HG02943 (cell line): ENCODE data around the gene NTRK3.
"Not testable (repeated sequence)": the region's sequence is repeated elsewhere in the genome, so short reads cannot be mapped to it uniquely, and the experiment has no call there.

Experiments
- ATAC-seq: cut with Tn5 transposase; IDR thresholded peaks from one replicate; pipeline ENCODE4 v1.9.1; 2021; ENCODE audit warnings: mild to moderate bottlenecking, low read depth, moderate library complexity; ENCODE audit not compliant: unreplicated experiment

NTRK3 gene

DNA sequence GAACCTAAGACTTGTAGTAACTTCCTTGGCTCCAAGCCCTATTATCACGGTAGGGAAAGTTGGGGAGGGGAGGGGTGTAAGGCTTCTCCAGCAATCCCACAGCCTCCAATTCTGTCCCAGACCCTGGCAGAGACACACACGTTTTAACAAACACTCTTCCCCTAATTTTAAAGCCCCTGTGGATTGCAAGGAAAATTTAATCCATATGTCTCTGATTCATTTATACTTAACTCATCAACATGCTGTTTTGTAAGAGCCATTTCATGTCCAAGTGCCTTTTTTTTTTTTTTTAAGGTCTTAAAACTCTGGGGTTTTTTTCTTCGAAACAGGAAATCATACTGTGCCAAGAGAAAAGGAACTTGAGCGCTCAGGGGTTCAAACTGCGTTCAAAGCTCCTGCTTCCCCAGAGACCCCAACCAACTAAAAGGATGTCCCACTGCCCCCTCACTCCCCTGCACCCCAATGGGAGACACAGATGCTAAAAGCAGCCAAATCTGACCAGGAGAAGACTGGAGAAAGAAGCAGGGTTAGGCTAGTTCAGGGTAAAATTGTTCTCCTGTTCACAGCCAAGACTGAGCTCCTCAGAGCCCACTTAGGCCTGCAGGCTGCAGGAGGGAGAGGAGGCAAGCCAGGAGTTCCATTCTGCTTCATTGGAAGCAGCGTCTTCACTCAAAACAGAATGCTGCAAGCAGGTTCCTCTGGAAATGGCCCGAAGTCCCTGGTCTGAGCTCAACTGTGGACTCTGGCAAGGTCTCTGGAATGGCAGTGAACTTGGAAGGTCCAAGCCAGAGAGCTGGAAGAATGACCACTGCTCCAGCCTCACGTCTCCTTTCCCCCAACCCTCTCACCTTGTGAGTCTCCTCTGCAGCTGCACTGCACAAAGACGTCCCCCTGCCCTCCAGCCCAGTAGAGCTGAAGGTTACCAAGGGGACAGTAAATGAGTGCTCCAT, 172.5 kb downstream of the NTRK3 start:
- no peak for ATAC-seq

DNA sequence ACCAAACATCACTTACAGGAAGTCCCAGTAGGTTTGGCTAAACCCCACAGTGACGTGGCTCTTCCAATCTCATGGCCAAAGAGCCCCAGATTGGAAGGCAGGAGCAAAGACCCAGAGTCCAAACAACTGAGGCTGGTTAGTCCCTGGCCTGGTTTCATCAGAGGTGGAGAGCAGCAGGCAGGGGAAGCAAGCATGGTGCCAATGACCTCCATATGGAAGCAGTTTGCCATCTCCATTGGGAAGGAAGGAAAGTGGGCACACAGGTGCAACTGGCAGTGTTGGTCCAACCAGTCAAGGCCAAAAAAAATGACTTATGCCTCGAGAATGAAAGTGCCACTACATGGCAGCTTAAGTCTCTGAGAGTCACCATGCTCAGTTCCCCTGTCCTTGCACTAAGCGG, 175.9 kb downstream of the NTRK3 start:
- ATAC-seq = no peak

DNA sequence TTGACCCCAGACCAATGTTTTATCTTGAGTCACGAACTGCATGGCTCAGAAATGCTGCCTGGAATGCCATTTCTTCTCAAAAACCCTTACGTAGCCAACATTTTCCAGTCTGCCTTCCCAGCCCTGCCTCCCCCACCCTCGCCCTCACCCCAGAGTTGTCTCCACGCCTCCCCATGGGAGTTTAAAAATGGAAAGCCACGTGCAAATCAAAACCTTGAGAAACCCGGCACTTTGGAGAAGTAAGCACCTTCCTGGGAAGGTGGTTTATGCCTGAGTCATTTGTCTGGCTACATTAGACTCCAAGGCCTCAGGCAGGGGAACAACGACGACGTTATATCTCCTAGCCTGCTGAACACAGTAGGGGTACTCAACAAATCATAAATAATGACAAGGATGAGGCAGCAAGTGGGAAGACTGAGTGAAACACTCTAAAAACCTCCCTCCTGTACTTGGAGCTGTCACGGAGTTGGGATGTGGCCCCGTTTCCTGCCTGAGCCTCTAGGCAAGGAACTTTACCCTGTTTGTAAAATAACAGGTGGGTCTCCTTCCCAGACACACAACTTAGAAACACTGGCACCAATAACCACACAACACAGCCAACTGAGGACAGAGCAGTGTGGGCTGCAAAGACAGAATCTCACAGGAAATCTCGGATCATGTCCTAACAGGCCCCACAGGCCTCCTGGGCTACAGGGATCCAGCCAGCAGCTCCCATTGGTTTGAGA, 179.1 kb downstream of the NTRK3 start:
- ATAC-seq = no peak

DNA sequence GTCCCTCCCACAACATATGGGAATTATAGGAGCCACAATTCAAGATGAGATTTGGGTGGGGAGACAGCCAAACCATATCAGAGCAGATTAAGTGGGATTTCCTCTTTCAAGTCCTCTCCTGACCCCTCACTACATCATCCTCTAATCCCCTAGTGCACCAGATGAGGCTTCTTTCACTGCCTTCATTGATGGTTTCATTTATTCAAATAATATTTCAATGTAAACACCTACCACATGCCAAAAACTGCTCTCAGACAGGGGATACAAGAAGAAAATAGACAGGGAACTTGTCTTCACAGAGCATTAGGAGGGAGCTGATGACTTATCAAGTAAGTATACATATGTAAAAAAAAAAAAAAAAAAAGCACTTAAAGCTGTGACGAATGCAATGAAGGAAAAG, 180.2 kb downstream of the NTRK3 start:
- ATAC-seq = no peak

DNA sequence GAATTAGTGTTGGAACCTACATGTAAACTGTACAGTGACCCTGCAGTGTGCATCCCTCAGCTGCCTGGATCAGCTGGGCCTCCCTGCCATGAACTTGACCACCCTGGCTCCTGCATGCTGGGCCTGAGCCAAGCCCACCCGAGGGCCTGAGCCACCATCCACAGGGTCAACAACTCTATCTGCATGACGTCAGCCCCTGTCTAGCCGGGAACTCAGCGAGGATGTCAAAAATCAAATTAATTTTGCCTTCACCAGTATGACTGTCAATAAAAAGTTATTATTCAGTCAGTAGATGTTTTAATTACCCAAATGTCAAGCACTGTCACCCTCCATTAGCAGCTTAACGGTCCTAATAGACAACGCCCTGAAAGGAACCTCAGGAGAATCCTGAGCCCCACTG, 181.4 kb downstream of the NTRK3 start:
- ATAC-seq = no peak

DNA sequence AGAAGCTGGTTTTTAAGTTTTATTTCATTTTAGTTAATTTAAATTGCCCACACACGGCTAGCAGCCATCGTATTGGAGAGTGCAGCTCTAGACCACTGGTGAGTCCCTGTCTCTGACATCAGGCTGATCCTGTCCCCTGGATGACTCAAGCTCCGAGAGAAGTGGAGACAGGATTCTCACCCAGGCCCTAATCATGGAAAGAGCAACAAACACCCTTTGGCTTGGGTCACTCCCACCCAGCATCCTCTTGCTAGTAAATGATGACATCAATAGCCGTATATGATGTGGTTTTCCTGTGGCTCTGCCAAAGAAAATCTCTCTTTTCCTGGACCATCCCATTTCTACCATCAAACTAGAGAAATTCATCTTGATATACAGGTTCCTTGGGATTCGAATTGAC, 182.2 kb downstream of the NTRK3 start:
- ATAC-seq = no peak

DNA sequence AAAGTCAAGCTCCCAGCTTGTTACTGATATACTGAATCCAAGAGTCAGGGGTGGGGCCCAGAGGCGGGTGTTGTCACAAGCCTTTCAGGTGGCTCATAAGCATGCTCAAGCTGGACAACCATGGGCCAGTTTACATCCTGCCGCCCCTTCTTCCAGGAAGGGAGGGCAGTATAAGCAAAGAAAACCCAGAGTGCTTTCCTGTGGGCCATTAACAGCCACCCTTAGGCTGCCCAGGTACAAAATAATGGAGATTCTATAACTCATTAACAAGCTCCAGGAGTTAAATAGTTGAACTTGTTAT, 183.2 kb downstream of the NTRK3 start:
- ATAC-seq = no peak

DNA sequence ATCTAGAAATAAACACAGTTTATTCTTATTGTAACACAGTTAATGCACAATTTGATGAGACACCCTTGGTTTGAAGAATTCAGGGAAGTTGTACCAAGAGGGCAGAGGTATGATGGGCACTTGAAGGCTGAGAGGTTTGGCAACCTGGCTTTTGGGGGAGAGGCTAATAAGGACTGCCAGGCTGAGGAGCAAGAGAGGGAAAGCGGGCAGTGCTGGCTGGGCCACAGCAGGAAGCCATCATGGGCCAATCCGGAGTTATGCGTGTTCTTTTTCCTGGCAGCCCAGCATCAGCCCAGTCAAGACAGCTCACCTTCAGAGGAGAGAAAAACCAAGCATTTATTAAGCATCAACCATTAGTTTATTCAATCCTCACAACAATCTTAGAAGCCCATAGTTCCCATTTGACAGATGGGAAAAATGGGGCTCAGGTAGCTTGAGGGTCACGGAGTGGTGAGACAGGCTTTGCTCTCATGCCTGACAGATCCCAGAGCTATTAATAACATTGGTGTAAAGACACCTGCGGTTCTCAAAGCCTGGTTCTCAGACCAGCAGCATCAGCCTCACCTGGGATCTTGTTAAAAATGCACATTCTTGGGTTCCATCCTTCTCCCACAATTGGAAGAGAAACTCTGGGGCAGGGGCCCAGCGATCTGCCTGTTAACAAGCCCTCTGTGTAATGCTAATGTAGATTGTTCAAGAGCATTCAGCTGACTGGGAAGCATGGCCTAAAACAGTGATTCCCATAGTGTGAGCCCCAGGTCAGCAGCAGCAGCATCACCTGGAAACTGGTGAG, 183.7 kb downstream of the NTRK3 start:
- ATAC-seq = no peak

DNA sequence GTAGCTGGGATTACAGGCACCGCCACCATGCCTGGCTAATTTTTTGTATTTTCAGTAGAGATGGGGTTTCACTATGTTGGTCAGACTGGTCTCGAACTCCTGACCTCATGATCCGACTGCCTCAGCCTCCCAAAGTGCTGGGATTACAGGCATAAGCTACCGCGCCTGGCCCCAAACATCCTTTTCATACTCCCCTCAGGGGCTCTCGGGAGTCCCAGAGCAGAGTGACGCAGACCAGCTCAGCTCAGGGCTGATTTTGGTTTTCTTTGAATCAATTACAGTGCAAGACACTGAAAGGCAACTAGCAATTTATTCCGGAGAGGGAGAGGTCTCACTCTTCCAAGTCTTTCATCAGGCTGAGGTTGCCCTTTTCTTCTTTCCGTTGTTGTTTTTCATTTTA, 184.4 kb downstream of the NTRK3 start:
- ATAC-seq = not testable (repeated sequence)

DNA sequence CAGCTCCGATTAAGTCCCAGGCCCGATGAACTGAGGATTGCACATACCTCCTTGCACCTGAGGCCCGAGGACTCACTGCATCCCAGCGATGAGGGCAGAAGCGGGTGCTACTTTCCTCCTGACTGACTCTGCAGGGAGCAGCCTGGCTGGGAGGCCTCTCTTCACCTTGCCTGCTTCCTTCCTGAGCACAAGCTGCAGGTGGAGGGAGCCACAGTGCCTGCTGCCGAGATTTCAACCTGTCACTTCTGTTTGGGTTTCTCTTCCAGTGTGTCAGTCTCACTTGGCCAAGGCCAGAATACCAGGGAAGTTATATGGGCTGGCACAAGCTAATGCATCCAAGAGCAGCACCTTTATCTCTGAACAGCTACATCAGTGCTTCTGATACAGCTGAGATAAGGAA, 185.4 kb downstream of the NTRK3 start:
- ATAC-seq = no peak

DNA sequence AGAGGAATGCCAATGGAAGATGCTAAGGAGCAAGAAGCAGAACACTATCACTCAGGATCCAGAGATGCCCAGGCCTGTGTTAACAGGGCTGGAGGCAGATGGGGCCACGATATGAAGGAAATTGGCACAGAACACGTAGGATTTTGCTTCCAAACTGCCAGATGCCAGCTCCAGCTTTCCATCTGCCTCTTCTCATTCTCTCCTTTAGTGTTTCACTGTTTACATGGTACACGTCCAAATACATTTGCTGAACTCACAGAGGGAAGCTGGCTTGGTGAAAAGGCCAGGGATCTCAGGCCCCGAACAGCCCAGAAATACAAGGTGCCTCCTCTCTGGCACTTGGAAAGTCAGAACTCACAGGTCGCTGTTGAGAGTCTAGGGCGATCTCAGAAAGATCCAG, 187.0 kb downstream of the NTRK3 start:
- no peak for ATAC-seq

DNA sequence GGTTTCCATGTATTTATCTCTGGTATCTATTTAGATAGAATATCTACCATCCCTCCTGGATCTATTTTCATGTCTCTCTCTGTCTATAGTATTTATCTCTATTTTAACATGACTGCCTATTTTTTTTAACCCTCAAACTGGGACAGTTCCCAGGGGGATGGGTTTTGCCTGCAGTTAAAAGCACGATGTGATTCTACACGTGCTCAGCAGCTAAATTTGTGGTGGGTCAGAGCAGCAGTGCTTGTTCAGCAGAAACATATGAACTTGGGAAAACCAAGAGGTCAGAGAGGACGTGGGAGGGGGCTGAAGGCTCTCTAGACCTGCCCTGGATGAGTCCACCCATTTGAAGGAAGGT, 189.2 kb downstream of the NTRK3 start:
- ATAC-seq = no peak

DNA sequence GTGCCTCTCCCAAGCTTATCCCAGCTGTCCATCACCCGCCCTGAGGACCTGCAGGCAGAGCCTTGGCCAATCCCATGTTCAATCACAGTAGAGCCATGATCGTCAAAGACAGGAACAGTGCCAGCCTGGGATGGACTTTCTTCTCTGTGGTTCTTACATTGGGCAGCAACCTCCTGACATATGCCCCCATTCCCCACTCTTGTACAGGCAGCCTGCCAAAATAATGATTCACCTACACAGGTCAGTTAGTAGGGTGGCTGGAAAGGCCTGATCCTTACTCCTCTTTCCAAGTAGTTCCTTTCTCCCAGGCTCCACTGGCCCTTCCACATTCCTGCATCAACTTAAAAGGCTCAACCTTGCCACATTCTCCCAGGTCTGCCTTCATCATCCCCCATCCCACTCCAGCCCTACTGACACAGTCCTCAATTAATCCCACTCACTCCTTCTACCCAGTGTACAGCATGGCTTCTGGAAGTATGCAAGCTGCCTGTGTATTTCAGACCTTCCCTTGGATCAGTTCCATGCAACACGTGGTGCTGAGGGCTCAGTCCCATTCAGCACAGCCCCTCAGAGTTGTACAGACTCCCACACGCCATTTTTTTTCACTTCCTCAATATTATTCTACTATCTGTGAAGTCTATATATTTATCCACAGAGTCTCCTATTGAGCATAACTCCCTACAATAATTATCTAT, 189.8 kb downstream of the NTRK3 start:
- no peak for ATAC-seq

DNA sequence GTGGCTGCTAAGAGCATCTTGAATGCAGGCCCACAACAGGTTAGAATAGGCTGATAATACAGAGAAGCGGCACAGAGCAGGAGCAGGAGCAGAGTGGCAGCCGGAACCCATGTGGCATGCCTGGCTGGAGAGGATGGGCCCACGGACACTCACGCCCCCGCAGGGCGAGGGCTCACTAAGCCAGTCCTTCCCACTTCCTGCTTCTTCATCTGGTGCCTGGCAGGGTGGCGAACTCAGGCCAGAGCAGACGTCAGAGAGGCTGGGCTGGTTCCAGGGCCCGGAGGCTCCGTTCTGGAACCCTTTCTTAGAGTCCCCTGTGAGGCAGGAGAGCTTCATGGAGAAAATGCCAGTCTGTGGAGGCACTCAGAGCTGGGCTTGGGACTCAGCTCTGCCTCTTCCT, 195.1 kb downstream of the NTRK3 start:
- ATAC-seq = no peak

DNA sequence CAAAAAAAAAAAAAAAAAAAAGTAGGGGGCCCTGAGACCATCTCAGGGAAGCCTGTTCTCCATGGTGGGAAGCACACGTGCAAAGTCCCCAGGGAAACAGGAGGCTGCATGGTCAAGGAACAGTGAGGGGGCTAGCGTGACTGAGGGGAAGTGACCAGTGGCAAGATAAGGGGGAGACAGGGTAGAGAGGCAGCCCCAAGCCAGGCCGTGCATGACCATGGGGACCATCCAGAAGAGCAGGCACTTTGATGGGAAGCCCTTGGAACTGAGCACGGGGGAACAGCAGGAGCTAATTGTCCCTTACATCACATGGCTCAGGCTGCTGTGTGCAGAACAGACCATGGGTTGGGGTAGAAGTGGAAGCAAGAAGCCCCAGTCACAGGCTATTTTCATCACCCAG, 196.2 kb downstream of the NTRK3 start:
- ATAC-seq = no peak

DNA sequence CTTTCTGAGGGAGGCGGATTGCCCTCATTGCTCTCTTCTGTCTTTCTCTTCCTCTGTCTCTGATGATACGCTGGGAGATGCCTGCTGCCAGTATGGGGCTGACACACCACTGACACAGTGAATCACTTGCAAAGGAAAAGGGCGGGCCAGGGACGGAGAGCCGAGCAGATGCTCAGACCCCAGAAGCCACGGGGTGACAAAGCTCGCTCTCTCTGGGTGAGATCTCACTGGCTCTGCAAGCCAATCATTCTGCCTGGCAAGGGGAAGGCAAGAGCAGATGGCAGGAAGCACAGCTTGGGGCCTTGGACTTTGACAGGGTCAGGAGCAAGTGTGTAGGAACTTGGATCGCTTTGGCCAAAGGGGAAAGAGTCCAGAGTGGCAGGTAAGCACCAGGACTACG, 198.7 kb downstream of the NTRK3 start:
- ATAC-seq = no peak

DNA sequence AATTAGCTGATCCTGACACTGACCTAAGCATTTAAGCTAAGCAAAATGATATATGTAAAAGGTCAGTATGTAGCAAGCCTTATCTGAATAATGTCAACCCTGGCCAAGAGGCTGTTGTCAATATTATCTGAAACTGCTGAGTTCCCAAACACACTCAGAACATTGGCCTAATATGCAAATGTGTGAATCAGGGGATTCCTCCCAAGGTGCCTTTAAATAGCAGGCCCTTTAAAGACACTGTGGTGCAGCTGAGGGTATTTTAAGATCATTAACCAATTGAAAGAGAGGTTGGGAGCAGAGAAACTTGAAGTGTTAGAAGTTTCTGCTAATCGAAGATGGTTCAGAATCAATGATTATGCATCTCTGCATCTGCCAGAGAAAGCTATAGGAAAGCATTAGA, 207.0 kb downstream of the NTRK3 start:
- no peak for ATAC-seq

DNA sequence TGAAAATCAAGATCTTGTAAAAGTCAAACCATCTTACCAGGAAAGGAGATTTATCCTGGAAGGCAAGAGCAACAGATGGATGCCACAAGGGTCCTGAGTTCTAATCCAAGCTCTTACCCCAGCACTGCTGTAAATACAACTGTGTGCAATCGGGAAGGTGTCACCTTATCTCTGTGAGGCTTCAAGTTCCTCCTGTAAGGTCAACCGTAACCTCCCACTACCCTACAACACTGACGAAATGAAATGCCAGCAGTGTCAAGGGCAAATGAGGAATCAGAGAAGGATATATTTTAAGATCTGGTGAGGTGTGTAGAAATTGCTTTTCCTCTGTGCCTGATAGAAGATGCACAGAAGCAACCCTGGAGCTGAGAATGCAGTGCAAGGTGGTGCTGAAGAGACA, 207.8 kb downstream of the NTRK3 start:
- no peak for ATAC-seq

DNA sequence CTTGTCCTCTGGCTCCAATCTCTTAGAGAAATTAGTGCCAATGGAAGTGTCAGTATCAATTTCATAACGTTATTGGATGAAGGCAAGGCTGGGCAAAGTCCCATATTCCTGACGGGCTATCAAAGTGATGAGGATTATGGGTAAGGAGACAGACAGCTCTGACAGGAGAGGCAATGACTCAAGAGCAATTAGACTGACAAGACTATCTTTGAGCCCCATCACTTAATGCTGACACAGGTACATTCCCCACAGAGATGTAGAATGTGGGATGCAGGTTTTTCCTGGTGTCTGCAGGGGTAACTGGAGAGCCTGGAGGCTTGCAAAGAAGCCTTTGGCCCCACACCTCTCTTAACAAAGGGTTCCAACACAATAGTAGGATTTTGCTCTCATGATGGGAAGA, 208.3 kb downstream of the NTRK3 start:
- ATAC-seq = no peak

DNA sequence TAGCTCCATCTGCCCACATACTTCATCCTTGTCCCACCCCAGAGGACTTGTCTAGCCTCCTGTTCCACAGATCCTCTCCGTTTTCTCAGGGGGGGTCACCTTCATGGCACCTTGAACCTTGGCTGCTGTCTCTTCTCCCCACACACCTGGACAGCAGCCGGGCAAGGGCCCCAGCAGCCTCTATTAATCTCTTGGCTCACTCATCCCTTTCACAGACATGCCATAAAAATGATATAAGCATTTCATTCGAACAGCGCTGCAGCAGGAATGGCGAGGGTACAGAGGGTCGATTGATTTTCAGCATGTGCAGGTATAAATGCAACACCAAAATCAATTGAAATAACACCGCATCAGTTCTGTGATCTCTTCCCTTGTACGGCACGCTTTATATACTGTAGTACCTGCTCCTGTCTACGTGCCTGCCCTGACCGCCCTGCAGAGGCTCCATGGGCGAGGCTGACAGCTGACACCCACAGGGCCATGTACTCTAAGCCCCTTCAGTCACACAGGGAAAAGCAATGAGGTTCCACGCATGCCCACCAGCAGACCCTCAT, 209.9 kb downstream of the NTRK3 start:
- no peak for ATAC-seq

DNA sequence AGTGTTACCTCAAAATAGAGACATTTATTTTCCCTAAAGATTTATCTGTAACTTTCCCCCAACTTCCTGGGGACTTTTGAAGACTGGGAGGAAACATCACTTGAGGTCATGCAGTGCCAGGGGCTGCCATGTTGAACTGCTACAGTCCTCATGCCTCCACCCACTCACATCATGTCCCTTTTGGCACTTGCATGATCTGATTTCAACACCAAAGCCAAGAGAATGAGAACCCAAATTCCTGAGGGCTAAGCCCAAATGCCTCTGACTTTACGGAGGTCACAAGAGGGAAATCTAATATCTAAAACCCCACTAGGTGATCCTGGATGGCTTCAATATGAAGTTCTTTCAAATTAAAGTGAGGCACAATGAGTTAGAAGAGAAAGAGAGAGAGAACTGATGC, 213.1 kb downstream of the NTRK3 start:
- no peak for ATAC-seq
